Activated CD4-positive, alpha-beta T cell treated with anti-CD3 and anti-CD28 coated beads, Interleukin-10, Interleukin-2, amounts not matched to agents 100 ng/mL and 50 ng/mL, durations not matched to agents 16 hours and 8 hours (primary cell): ENCODE results near the gene CDKL5.
A peak's percentile ranks its signal among the peaks of the same experiment; 100 is the strongest.

Experiments
- DNase-seq: peaks from one replicate; pipeline ENCODE4 v3.0.0-alpha.2; 2020

Gene CDKL5

DNA sequence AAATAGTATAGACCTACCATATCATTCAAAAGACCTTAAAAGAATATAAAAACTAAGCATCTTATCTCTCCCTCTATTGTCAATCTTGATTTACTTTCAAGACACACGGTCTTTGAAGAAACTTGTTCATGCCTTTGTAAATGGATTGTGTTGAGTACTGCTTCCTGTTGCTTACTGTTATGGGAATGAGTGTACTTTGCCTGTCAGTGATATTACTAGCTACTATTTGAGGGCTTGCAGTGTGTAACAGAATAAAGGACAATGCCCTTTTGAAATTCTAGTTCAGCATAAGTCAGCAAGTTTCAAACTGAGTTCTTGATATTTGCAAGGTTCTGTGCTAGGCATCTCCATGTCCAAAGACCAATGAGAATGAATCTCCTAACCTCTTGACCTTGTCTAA lies 36.0 kb downstream of the CDKL5 start:
- no peak for DNase-seq

DNA sequence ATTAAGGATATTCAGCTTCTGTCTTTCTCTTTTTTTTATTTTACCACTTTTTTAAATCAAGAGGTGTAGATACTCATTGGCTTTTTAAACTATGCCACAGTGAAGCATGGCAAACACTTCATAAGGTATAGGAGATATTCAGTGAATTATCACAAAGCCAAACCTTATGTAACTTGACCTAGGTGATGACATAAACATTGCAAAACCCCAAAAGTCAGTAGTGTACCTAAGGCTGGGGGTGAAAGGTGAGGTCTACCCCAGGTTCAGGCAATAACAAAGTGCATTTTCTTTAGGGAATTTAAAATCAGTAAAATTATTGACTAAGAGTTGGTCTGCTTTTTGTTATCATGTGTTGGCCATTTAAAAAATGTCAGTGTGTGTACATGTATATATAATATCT lies 39.1 kb downstream of the CDKL5 start:
- DNase-seq: no peak

GRCh38 chrX:18465051-18465450 lies 39.6 kb downstream of the CDKL5 start:
- DNase-seq: no peak

GRCh38 chrX:18468599-18468998 lies 43.2 kb downstream of the CDKL5 start:
- DNase-seq: peak; percentile 13

GRCh38 chrX:18471296-18471695 lies 45.9 kb downstream of the CDKL5 start:
- DNase-seq: no peak

DNA sequence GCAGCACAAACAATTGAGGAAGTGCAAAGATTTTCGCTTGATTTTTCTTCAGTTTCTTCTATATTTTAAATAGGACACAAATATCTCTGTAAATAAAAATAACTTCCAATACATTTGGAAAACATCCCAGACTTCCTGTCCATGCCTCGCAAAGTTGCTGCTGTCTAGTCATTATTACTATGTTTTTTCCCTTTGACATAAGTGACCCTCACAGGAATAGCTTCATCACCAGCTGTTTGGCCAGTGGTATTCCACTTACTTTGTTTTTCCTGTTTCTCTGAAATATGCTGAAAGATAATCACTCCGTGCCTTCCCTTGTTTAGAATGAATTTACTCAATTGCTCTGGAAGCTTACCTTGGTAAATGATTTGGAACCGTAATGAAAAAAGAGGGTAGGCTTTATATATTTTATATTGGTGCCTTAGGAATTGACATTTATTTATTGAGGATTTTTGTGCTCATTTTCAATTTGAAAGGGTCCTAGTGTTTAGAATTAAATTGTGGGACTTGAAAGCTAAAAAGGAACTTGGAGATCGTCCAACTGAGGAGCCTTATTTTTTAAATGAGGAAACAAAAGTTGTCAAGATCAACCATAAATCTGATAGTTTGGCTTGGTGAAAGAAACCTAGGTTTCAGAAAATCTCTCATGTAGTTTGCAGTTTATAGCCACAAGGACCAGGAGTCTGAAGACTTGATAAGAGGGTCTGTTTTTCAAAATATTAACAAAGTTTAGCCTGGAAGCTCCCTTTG lies 65.6 kb downstream of the CDKL5 start:
- no peak for DNase-seq

GRCh38 chrX:18491587-18492340 lies 66.4 kb downstream of the CDKL5 start:
- no peak for DNase-seq

DNA sequence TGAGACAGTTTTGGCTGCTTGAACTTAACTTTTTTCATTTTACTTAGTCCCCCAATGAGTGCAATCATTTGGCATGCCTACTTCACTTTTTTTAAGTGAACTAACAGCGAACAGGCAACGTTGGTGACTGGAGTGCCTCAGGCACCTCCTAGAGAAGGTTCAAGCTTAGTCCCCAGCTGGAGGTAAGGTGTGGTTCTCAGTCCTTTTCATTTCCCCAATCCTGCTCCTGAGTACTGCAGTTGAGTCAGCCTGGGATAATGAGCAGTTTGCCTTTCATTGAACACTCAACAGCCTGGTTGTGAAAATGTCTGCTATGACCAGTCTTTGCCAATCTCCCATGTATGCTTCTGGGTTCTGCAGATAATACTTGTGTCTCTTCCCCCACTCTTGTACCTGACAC lies 109.5 kb downstream of the CDKL5 start:
- DNase-seq: no peak

DNA sequence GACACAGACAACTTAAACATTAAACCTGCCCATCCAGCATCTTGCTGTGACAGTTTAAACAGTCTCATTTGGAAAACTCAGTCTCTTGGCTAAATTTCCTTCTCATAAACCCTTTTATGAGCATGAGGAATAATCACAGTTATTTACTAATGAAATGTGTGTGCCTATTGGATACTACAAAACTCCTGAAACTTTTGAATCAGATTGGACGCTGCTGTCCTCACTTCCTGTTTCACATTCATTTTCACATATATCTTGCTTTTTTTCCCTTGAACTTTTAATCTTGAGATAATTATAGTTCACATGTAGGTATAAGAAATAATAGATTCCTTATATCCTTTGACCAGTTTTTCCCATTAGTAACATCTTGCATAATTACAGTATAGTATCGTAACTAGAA lies 111.7 kb downstream of the CDKL5 start:
- no peak for DNase-seq

DNA sequence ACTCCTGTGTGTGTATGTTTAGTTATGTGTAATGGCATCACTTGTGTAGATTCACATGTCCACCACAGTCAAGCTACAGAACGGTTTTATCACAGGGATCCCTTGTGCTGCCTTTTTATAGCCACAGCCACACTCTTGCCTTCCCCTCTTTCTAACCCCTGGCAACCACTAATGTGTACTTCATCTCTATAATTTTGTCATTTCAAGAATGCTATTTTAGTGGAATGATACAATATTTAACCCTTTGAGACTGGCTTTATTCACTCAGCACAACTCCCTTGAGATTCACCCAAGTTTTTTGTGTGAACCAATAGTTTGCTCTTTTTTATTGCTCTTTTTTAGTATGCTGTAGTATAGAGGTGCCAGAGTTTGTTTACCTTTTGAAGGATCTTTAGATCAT lies 112.1 kb downstream of the CDKL5 start:
- DNase-seq: no peak

- DNase-seq: no peak
Measured at GRCh38 chrX:18542131-18542530, 116.7 kb downstream of the CDKL5 start.

DNA sequence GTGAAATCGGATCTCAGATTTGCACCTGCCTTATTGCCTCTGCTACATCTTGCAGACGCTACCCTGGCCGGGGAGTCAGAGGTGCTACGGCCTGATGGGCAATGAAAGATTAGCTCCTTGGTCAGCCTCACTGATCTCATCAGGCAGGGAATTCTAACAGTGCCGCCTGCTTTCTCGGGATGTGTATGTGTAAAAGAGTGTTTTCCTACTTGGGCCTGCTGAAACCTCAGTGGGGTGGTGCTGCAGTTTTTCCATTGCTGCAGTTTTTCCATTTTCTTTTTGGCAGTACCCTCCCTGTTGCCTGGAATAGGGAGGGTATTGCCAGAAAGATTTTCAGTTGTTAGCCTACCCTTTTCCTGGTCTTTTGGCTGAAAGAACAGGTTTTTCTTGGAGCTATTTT lies 117.5 kb downstream of the CDKL5 start:
- DNase-seq: no peak

- DNase-seq: no peak
Measured at GRCh38 chrX:18543738-18544137, 118.3 kb downstream of the CDKL5 start.

DNA sequence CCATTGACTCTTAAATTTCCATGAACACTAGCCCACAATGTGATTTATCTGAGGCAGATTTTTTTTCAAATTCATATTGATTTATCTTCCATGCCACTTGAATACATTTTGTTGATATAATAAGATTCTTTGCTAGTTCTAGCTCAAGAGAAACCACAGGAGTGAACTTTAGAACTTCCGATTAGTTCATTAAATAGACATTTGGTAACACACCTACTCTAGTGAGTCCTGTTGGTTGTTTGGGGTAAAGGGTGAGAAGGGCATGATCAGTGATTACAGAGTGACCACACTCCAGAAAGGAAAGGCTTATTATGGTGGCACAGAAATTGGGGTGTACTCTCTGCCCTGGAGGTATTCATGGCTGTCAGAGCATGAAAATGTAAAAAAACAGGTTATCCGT lies 120.4 kb downstream of the CDKL5 start:
- no peak for DNase-seq

- no peak for DNase-seq
Measured at GRCh38 chrX:18548996-18549395, 123.6 kb downstream of the CDKL5 start.

- no peak for DNase-seq
Measured at GRCh38 chrX:18549643-18550042, 124.2 kb downstream of the CDKL5 start.

- no peak for DNase-seq
Measured at GRCh38 chrX:18557879-18558278, 132.5 kb downstream of the CDKL5 start.

GRCh38 chrX:18558799-18559198 lies 133.4 kb downstream of the CDKL5 start:
- no peak for DNase-seq

DNA sequence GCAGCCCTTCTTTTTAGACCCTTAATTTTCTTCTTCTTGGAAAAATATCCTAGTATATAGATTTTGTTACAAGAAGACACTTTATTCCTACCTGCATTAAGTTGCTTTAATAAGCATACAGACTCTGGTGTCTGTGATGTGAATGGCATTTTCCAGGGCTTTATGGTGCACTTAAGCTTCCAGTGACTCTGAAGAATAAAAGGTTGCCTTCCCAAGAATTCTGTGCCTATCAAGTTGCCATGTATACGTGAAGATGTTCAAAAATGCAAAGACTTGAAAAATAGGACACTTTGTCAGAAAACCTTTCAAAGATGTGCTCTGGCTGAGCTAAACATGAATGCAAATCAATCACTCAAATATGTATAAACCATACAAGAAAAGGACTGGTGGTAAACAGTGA lies 135.6 kb downstream of the CDKL5 start:
- DNase-seq: no peak

DNA sequence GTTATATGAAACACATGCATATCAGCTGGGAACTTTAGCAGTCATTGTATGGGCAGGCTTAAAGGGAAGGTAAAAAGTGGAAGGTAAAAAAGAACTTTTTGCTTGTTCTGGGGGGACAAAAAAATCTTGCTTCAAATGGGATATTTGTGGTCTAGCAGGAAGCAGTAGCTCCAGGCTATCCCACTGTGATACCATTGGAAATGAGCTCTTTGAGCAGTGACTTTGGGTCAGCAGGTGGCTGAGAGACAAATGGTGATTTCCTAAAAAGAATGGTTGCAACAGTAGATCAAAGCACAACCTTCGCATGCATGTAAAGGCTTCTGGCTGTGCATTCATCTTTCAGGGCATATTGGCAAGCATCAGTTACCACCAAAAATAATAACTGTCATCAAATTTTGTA lies 140.3 kb downstream of the CDKL5 start:
- no peak for DNase-seq

DNA sequence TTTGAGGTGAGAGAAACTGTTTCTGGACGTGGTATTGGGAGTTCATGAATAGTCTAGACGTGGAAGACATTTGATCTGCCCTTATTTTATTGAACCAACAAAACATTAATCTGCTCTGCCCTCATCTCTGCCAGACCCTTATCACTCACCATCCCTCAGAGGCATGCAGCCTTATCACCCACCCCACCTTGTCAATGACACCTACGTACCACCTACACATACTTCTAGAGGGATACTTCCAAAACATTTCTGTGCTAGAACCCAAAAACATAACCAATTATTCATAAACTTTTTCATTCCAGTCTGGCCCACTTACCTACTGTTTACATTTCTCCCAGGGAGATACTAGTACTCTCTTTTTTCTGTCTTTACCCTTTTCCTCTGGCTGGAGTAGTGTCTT lies 141.3 kb downstream of the CDKL5 start:
- DNase-seq: no peak

DNA sequence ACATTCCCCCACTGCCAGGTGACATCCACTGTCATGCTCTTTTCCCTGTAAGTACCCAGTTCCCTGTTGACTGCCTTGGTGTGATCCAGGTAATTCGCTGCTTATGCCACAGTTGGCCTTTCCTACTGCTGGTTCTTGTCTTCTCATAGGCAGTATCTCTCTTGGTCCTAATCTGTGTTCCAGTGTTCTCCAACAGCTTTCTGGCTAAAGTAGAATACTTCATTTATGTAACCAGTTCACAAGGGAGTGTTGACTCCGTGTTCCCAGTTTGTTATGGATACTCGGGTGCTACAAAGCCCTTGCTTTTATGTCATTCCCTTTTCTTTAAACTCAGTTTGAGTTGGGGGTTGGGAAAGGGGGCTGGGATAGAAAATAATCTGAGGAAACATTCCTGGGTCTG lies 148.1 kb downstream of the CDKL5 start:
- DNase-seq: no peak

DNA sequence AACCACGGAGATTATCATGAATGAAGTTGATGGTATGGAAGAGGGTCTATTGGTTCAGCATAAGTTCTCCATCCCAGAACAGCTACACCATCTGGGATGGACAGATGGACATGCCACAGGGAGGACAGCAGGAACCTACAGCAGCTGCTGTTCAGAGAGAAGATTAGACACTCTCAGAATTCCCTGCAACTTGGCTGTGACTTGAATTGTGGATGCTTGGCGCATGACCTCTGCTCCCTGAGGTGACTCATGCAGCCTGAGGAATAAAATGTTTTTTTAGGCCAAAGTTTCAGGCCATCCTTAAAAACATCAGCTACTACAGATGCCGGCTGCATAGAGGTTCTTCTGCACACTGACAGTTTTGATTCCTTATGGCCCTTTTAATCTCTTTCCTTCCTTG lies 149.2 kb downstream of the CDKL5 start:
- no peak for DNase-seq

DNA sequence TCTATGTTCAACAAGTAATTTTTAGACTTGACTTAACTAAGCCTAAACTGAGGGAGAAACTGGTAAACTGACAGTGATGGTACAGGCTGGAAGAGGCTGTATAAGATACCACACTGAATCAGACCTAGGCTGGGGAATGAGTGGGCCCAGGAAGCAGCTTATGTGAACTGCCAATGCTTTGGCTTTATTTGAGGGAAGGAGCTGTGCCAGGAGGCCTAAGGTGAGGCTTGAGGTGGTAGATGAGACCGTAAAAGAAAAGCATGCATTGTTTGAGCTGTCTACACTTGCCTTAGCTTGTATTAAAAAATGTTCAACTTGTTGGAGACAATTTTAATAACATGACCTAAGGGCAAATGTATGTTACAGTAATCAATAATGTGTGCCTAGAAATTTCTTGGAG lies 150.3 kb downstream of the CDKL5 start:
- no peak for DNase-seq

DNA sequence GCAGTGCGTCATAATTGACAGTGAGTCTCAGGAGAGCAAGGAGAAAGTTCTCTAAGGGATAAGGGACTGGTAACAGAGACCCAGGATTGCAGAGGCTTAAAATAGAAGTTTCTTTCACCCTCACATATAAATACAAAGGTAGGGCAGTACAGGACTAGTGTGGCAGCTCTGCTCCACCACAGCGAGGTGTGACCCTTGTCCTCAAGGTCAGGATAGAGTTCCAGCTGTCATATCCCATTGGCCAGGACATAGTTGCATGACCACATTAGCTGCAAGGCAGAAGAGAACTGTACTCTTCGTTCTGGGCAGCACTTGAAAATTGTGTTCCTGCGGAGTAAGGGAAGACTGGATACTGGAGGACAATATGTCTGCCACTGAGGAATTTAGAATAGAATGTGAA lies 152.0 kb downstream of the CDKL5 start:
- no peak for DNase-seq
